SK-N-SH (cell line): ENCODE results near the gene SIGLEC12. TPM values are rescaled to one million over a fixed set of nuclear protein-coding genes. Genes with fewer than 3 reads are reported as not detected.

Experiments
- CTCF ChIA-PET: fragments of 300-600, 350-600 bp; formaldehyde crosslinking; extraction: SDS; loops from one replicate; lab custom pipeline; 2021; lab: Yijun Ruan, JAX
- POLR2A ChIA-PET: fragments of 350-600 bp; sonication (Branson Sonifier 250); formaldehyde crosslinking; extraction: SDS; loops from one replicate; lab custom pipeline; 2020; ENCODE audit warnings: antibody characterized with exemption, inconsistent platforms; lab: Yijun Ruan, JAX
- DNase-seq: peaks from one replicate; pipeline ENCODE4 v3.0.0; 2012
- H2AFZ ChIP-seq: fragments of 200-600 bp; sonication (generic); 2 replicates; pipeline ENCODE4 v1.8.1; 2016; ENCODE audit warnings: antibody characterized with exemption, mild to moderate bottlenecking, low read depth
- H3F3A ChIP-seq: fragments of 200-600 bp; sonication (generic); replicated peaks from 2 replicates; pipeline ENCODE3; 2016; ENCODE audit warnings: antibody characterized with exemption, mild to moderate bottlenecking; ENCODE audit not compliant: insufficient read depth
- H3K27ac ChIP-seq, 2 experiments: fragments of 200-500 bp in 1 of 2; fragments of 200-600 bp in 1 of 2; sonication (Bioruptor generic) in 1 of 2; sonication (generic), shearing (Covaris generic) in 1 of 2; 2 replicates each; pipeline versions ENCODE4 v1.5.1 to v1.6.1; 2014 to 2016; ENCODE audit warnings: low read depth in 2 of 2, inconsistent platforms in 1 of 2, low read length in 1 of 2, mild to moderate bottlenecking in 1 of 2, mixed read lengths in 1 of 2
- H3K27me3 ChIP-seq: fragments of 200-600 bp; sonication (generic), shearing (Covaris generic); 2 replicates; pipeline ENCODE4 v1.6.1; 2016; ENCODE audit warnings: mixed run types; ENCODE audit not compliant: insufficient read depth
- H3K36me3 ChIP-seq, 2 experiments: fragments of 200-500 bp in 1 of 2; fragments of 200-600 bp in 1 of 2; sonication (Bioruptor generic) in 1 of 2; sonication (generic) in 1 of 2; replicated peaks in 1 of 2; 2 replicates each; pipeline versions ENCODE3 to v1.5.1; 2014 to 2016; ENCODE audit warnings: low read length in 1 of 2, mild to moderate bottlenecking in 1 of 2; ENCODE audit not compliant: insufficient read depth in 2 of 2, control insufficient read depth in 1 of 2
- H3K4me1 ChIP-seq, 2 experiments: fragments of 200-500 bp in 1 of 2; fragments of 200-600 bp in 1 of 2; sonication (Bioruptor generic) in 1 of 2; sonication (generic), shearing (Covaris generic) in 1 of 2; 2 replicates each; pipeline versions ENCODE4 v1.5.1 to v1.6.1; 2014 to 2016; ENCODE audit warnings: low read depth in 1 of 2, low read length in 1 of 2, mixed run types in 1 of 2; ENCODE audit not compliant: insufficient read depth in 2 of 2, control insufficient read depth in 1 of 2
- H3K4me2 ChIP-seq: fragments of 200-600 bp; sonication (generic), shearing (Covaris generic); 2 replicates; pipeline ENCODE4 v1.6.1; 2017; ENCODE audit warnings: mixed run types
- H3K4me3 ChIP-seq, 2 experiments: fragments of 200-500 bp in 1 of 2; fragments of 200-600 bp in 1 of 2; sonication (Bioruptor generic) in 1 of 2; sonication (generic), shearing (Covaris generic) in 1 of 2; 2 replicates each; pipeline versions ENCODE4 v1.5.1 to v1.8.1; 2014 to 2016; ENCODE audit warnings: low read depth in 2 of 2, inconsistent platforms in 1 of 2, low read length in 1 of 2, mild to moderate bottlenecking in 1 of 2, mixed read lengths in 1 of 2, moderate library complexity in 1 of 2
- H3K79me2 ChIP-seq: fragments of 200-600 bp; sonication (generic); 2 replicates; pipeline ENCODE4 v1.8.1; 2017; ENCODE audit warnings: mild to moderate bottlenecking; ENCODE audit not compliant: insufficient read depth
- H3K9ac ChIP-seq: fragments of 200-600 bp; sonication (generic); 2 replicates; pipeline ENCODE4 v1.6.1; 2017; ENCODE audit warnings: mixed run types
- H3K9me2 ChIP-seq: fragments of 200-600 bp; sonication (generic); 2 replicates; pipeline ENCODE4 v1.6.1; 2017; ENCODE audit warnings: mixed run types
- H3K9me3 ChIP-seq: fragments of 200-600 bp; sonication (generic); 2 replicates; pipeline ENCODE4 v1.6.1; 2017; ENCODE audit warnings: mixed run types, mild to moderate bottlenecking, moderate library complexity
- H4K20me1 ChIP-seq: fragments of 200-600 bp; sonication (generic); 2 replicates; pipeline ENCODE4 v1.6.1; 2017; ENCODE audit warnings: mild to moderate bottlenecking, mixed run types; ENCODE audit not compliant: insufficient read depth
- CHD2 ChIP-seq: fragments of 150-350 bp; IDR thresholded peaks from 2 replicates; pipeline ENCODE4 v1.6.1; 2018; ENCODE audit warnings: low read length; ENCODE audit not compliant: partially characterized antibody
- EP300 ChIP-seq, 2 experiments: IDR thresholded peaks; 2 replicates each; pipeline versions ENCODE4 v1.4.0 to v1.6.1; 2012; ENCODE audit warnings: borderline replicate concordance in 1 of 2, low read depth in 1 of 2, low read length in 1 of 2
- EZH2phosphoT487 ChIP-seq: fragments of 200-600 bp; sonication (generic); IDR thresholded peaks from 2 replicates; pipeline ENCODE4 v1.6.1; 2017; ENCODE audit warnings: low read depth, mixed run types, mild to moderate bottlenecking, antibody characterized with exemption, moderate library complexity, borderline replicate concordance
- FOSL2 ChIP-seq: IDR thresholded peaks from 2 replicates; pipeline ENCODE4 v1.4.0; 2012; ENCODE audit warnings: low read depth, mild to moderate bottlenecking, moderate library complexity, borderline replicate concordance
- FOXM1 ChIP-seq: IDR thresholded peaks from 2 replicates; pipeline ENCODE4 v1.4.0; 2012; ENCODE audit warnings: low read depth, mild to moderate bottlenecking
- GABPA ChIP-seq: IDR thresholded peaks from 2 replicates; pipeline ENCODE4 v1.4.0; 2012; ENCODE audit warnings: low read depth, mild to moderate bottlenecking
- MAX ChIP-seq: IDR thresholded peaks from 2 replicates; pipeline ENCODE4 v1.4.0; 2012; ENCODE audit warnings: low read depth
- MXI1 ChIP-seq: IDR thresholded peaks from 2 replicates; pipeline ENCODE4 v1.6.1; 2012; ENCODE audit warnings: mild to moderate bottlenecking, low read depth, low read length, improper control_type of control experiment
- PBX3 ChIP-seq: IDR thresholded peaks from 2 replicates; pipeline ENCODE4; 2012
- POLR2AphosphoS5 ChIP-seq: IDR thresholded peaks from 2 replicates; pipeline ENCODE4 v1.6.1; 2012; ENCODE audit warnings: low read depth, low read length
- SMC3 ChIP-seq: IDR thresholded peaks from 2 replicates; pipeline ENCODE4 v1.6.1; 2012; ENCODE audit warnings: low read depth, low read length, improper control_type of control experiment
- WGBS: methylation state at CpG from one replicate; pipeline ENCODE4 v1.1.6; 2017; ENCODE audit warnings: low lambda C conversion rate; 5-methylcytosine and 5-hydroxymethylcytosine counted together
- polyA plus RNA-seq, 3 experiments: library from polyadenylated mRNA; depleted of rRNA; stranded (reverse); fragments of >200 nt; gene quantifications; 2 replicates each; pipeline ENCODE4 v1.2.3, GENCODE V29; 2012

SIGLEC12 gene
- polyA plus RNA-seq, 1 of the 3 experiments (the other 2 are of a cell fraction) = not detected

GRCh38 chr19:51478381-51479234, 23.0 kb downstream of the SIGLEC12 start, which contains the start of gene CEACAM18:
CEACAM18 (plus strand) TSS chr19:51478539.
- CTCF ChIA-PET = interaction anchor here (0.7 to 2.7 kb wide), 6 partner anchors 37 to 179 kb away, joined by 3 to 7 read pairs (median 3); no protein-coding TSS in a partner anchor

GRCh38 chr19:51477344-51477743, 24.3 kb downstream of the SIGLEC12 start:
- Histone ChIP-seq H3K4me3 (no peak overlapping the region), H3F3A (no peaks in the 10 kb centered on the region), H3K4me1 (no peaks in the 10 kb centered on the region), H3K9ac (no peak overlapping the region), H2AFZ (no peak overlapping the region), H3K79me2 (no peaks in the 10 kb centered on the region), H3K9me3 (no peaks in the 10 kb centered on the region), H3K9me2 (no peaks in the 10 kb centered on the region), H3K27me3 (peaks cover 23% of the 10 kb centered on the region; the same call in 1 of the 2 replicates), H3K36me3 (no peaks in the 10 kb centered on the region), H3K4me2 (no peak overlapping the region), H3K27ac (no peak overlapping the region), H4K20me1 (no peaks in the 10 kb centered on the region)
- DNase-seq = no peak
- 10% methylated on average over 5 of the region's 5 CpGs for WGBS
- CTCF ChIA-PET = interaction anchor here (2.7 kb wide), 1 partner anchor 39 kb away, joined by 7 read pairs; no protein-coding TSS in a partner anchor
- no peak for TF ChIP-seq EZH2phosphoT487
- TF ChIP-seq EP300 (IDR thresholded peaks at IDR 0.05; ENCODE audit: borderline replicate concordance in 1 of 2, low read depth in 1 of 2, low read length in 1 of 2) = no peak
- TF ChIP-seq MXI1 = no peak
- TF ChIP-seq GABPA = no peak
- TF ChIP-seq PBX3 = no peak
- TF ChIP-seq SMC3 = no peak
- TF ChIP-seq CHD2 = no peak
- TF ChIP-seq FOSL2 = no peak
- POLR2A ChIA-PET = no interaction called here

More at GRCh38 chr19:51478381-51479234, 23.0 kb downstream of the SIGLEC12 start, which contains the start of gene CEACAM18:
- no peaks in the 10 kb centered on the region for H3K4me1 ChIP-seq
- POLR2A ChIA-PET = no interaction called here
- H3K27ac ChIP-seq = no peak within 1 kb of the TSS
- no peak within 1 kb of the TSS for H3K4me3 ChIP-seq
- H4K20me1 ChIP-seq = no peaks in the 10 kb centered on the region
- no peak within 1 kb of the TSS for H3K4me2 ChIP-seq
- peaks cover 19% of the 10 kb centered on the region; the same call in 1 of the 2 replicates for H3K27me3 ChIP-seq
- no peaks in the 10 kb centered on the region for H3K79me2 ChIP-seq
- no peaks in the 10 kb centered on the region for H3K9me3 ChIP-seq
- H2AFZ ChIP-seq = no peak within 1 kb of the TSS
- 8% methylated on average over 14 of the region's 17 CpGs for WGBS
- DNase-seq = no peak
- H3F3A ChIP-seq = no peaks in the 10 kb centered on the region
- no peaks in the 10 kb centered on the region for H3K9me2 ChIP-seq
- no peaks in the 10 kb centered on the region for H3K36me3 ChIP-seq
- TF ChIP-seq FOXM1 (no peak), FOSL2 (no peak), POLR2AphosphoS5 (no peak), MAX (no peak)
- TF ChIP-seq, all 33 proteins: peak for 0
- no peak within 1 kb of the TSS for H3K9ac ChIP-seq
